Measurements from ENCODE around the gene VARS2.
A peak's percentile ranks its signal among the peaks of the same experiment; 100 is the strongest.
"Not testable (repeated sequence)": the region's sequence is repeated elsewhere in the genome, so short reads cannot be mapped to it uniquely, and the experiment has no call there.

The VARS2 gene

GRCh38 chr6:30898750-30899360 is 15.2 kb upstream of the VARS2 start:
- DNase-seq (ENCODE audit: low spot score), result no peak

- DNase-seq (ENCODE audit: low spot score), result no peak
Measured at GRCh38 chr6:30900863-30901417, 13.1 kb upstream of the VARS2 start.

- DNase-seq (ENCODE audit: low spot score), result no peak
Measured at GRCh38 chr6:30901436-30901835, 12.6 kb upstream of the VARS2 start.

GRCh38 chr6:30902196-30902595 is 11.8 kb upstream of the VARS2 start:
- DNase-seq (ENCODE audit: low spot score), result not testable (repeated sequence)

- no peak for DNase-seq (ENCODE audit: low spot score)
Measured at GRCh38 chr6:30902709-30903108, 11.3 kb upstream of the VARS2 start.

- no peak for DNase-seq (ENCODE audit: low spot score)
Measured at GRCh38 chr6:30903236-30903635, 10.8 kb upstream of the VARS2 start.

- DNase-seq (ENCODE audit: low spot score), result not testable (repeated sequence)
Measured at GRCh38 chr6:30907290-30907757, 6.7 kb upstream of the VARS2 start.

- DNase-seq (ENCODE audit: low spot score), result peak; percentile 96
Measured at GRCh38 chr6:30907758-30908591, 6.1 kb upstream of the VARS2 start, which contains the start of gene GTF2H4. Gene GTF2H4, plus strand, starts transcription at chr6:30908207.

GRCh38 chr6:30908700-30909099 is 5.3 kb upstream of the VARS2 start:
- no peak for DNase-seq (ENCODE audit: low spot score)

- DNase-seq (ENCODE audit: low spot score), result not testable (repeated sequence)
Measured at GRCh38 chr6:30910473-30910872, 3.6 kb upstream of the VARS2 start.

- DNase-seq (ENCODE audit: low spot score), result no peak
Measured at GRCh38 chr6:30912746-30913520, 1.1 kb upstream of the VARS2 start.

- DNase-seq (ENCODE audit: low spot score), result no peak
Measured at GRCh38 chr6:30913721-30914075, 340 bp upstream of the VARS2 start.

- no peak for DNase-seq (ENCODE audit: low spot score)
Measured at GRCh38 chr6:30914854-30915590, 984 bp downstream of the VARS2 start.

GRCh38 chr6:30915591-30915946 is 1.5 kb downstream of the VARS2 start:
- DNase-seq (ENCODE audit: low spot score), result peak; percentile 89

- no peak for DNase-seq (ENCODE audit: low spot score)
Measured at GRCh38 chr6:30917041-30917440, 3.0 kb downstream of the VARS2 start.

GRCh38 chr6:30917487-30917886 is 3.4 kb downstream of the VARS2 start:
- no peak for DNase-seq (ENCODE audit: low spot score)

- no peak for DNase-seq (ENCODE audit: low spot score)
Measured at GRCh38 chr6:30918670-30919069, 4.6 kb downstream of the VARS2 start.

GRCh38 chr6:30922447-30922852 is 8.4 kb downstream of the VARS2 start:
- no peak for DNase-seq (ENCODE audit: low spot score)

GRCh38 chr6:30924040-30924627 is 10.1 kb downstream of the VARS2 start:
- not testable (repeated sequence) for DNase-seq (ENCODE audit: low spot score)

GRCh38 chr6:30926644-30927043 is 12.6 kb downstream of the VARS2 start:
- DNase-seq (ENCODE audit: low spot score), result peak; percentile 25

- not testable (repeated sequence) for DNase-seq (ENCODE audit: low spot score)
Measured at GRCh38 chr6:30927080-30927479, 13.0 kb downstream of the VARS2 start.

Data from GM03348 (cell line).